Neuronal stem cell (in vitro differentiated cells): ENCODE measurements around the gene ZBTB20.

ENCODE experiments used
- DNase-seq: peaks from one replicate; pipeline ENCODE4 v3.0.0-alpha.2; 2013; ENCODE audit warnings: low spot score
- H2AFZ ChIP-seq: one replicate; pipeline ENCODE4 v1.6.1; 2013; ENCODE audit warnings: mild to moderate bottlenecking, low read length, inconsistent platforms
- H2AK5ac ChIP-seq: 2 replicates; pipeline ENCODE4 v1.6.1; 2013; ENCODE audit warnings: low read depth, mild to moderate bottlenecking, inconsistent platforms, low read length, moderate library complexity, mixed read lengths
- H2BK120ac ChIP-seq: 2 replicates; pipeline ENCODE4 v1.6.1; 2013; ENCODE audit warnings: low read depth, mild to moderate bottlenecking, inconsistent platforms, low read length, moderate library complexity, mixed read lengths
- H2BK12ac ChIP-seq: one replicate; pipeline ENCODE4 v1.6.1; 2013; ENCODE audit warnings: low read length, inconsistent platforms
- H2BK15ac ChIP-seq: 2 replicates; pipeline ENCODE4 v1.6.1; 2013; ENCODE audit warnings: mild to moderate bottlenecking, low read length, inconsistent platforms, mixed read lengths
- H2BK5ac ChIP-seq: one replicate; pipeline ENCODE4 v1.6.1; 2013; ENCODE audit warnings: inconsistent platforms, mild to moderate bottlenecking, low read length, moderate library complexity
- H3K14ac ChIP-seq: one replicate; pipeline ENCODE4 v1.6.1; 2013; ENCODE audit warnings: low read length, inconsistent platforms
- H3K18ac ChIP-seq: 2 replicates; pipeline ENCODE4 v1.6.1; 2013; ENCODE audit warnings: low read length, inconsistent platforms
- H3K23ac ChIP-seq: 2 replicates; pipeline ENCODE4 v1.6.1; 2013; ENCODE audit warnings: low read depth, mild to moderate bottlenecking, mixed read lengths, low read length, inconsistent platforms; ENCODE audit not compliant: poor library complexity
- H3K27ac ChIP-seq: replicated peaks from 3 replicates; pipeline ENCODE4 v1.5.1; 2013; ENCODE audit warnings: low read length, inconsistent platforms
- H3K27me3 ChIP-seq, 3 experiments: 2 replicates each; pipeline ENCODE4 v1.6.1; 2013; ENCODE audit warnings: low read length in 3 of 3, mild to moderate bottlenecking in 2 of 3, inconsistent platforms in 1 of 3, low read depth in 1 of 3, mixed read lengths in 1 of 3, moderate library complexity in 1 of 3; ENCODE audit not compliant: control insufficient read depth in 3 of 3, insufficient read depth in 3 of 3
- H3K36me3 ChIP-seq, 2 donors: replicated peaks in 1 of 2; 2 replicates each; pipeline ENCODE4 v1.6.1; 2013; ENCODE audit warnings: low read length in 2 of 2; ENCODE audit not compliant: control insufficient read depth in 2 of 2, insufficient read depth in 2 of 2
- H3K4ac ChIP-seq: 2 replicates; pipeline ENCODE4 v1.6.1; 2013; ENCODE audit warnings: inconsistent platforms, mild to moderate bottlenecking, low read length, moderate library complexity
- H3K4me1 ChIP-seq, 2 donors: 1 replicate in 1 of 2; 2 replicates in 1 of 2; pipeline ENCODE4 v1.6.1; 2013; ENCODE audit warnings: low read length in 2 of 2, low read depth in 1 of 2; ENCODE audit not compliant: control insufficient read depth in 2 of 2, insufficient read depth in 1 of 2
- H3K4me2 ChIP-seq: one replicate; pipeline ENCODE4 v1.6.1; 2013; ENCODE audit warnings: mild to moderate bottlenecking, low read length, inconsistent platforms; ENCODE audit not compliant: insufficient read depth, poor library complexity, severe bottlenecking
- H3K4me3 ChIP-seq, 2 donors: 2 replicates each; pipeline ENCODE4 v1.5.1; 2013; ENCODE audit warnings: low read length in 2 of 2, mild to moderate bottlenecking in 2 of 2, inconsistent platforms in 1 of 2, moderate library complexity in 1 of 2
- H3K79me1 ChIP-seq: one replicate; pipeline ENCODE4 v1.6.1; 2013; ENCODE audit warnings: low read depth, mild to moderate bottlenecking, inconsistent platforms, low read length, moderate library complexity
- H3K9ac ChIP-seq: one replicate; pipeline ENCODE4 v1.6.1; 2013; ENCODE audit warnings: mild to moderate bottlenecking, low read depth, low read length, inconsistent platforms; ENCODE audit not compliant: poor library complexity
- H3K9me3 ChIP-seq, 2 donors: replicated peaks in 1 of 2; 2 replicates each; pipeline versions ENCODE3 to v1.6.1; 2013; ENCODE audit warnings: low read length in 2 of 2, mild to moderate bottlenecking in 2 of 2, inconsistent platforms in 1 of 2, low read depth in 1 of 2, mixed read lengths in 1 of 2, moderate library complexity in 1 of 2; ENCODE audit not compliant: control insufficient read depth in 2 of 2, insufficient read depth in 1 of 2
- H4K8ac ChIP-seq: one replicate; pipeline ENCODE4 v1.6.1; 2013; ENCODE audit warnings: low read depth, mild to moderate bottlenecking, inconsistent platforms, low read length, moderate library complexity
- H4K91ac ChIP-seq: one replicate; pipeline ENCODE4 v1.6.1; 2013; ENCODE audit warnings: low read length, low read depth, mild to moderate bottlenecking, inconsistent platforms; ENCODE audit not compliant: poor library complexity
- WGBS, 2 donors: extraction: QIAGEN DNeasy Blood & Tissue Kit; methylation state at CpG; one replicate each; pipeline ENCODE4 v1.1.7; 2013; ENCODE audit warnings: missing lambda C conversion rate in 2 of 2, mixed read lengths in 1 of 2; ENCODE audit not compliant: insufficient read length in 2 of 2, insufficient replicate concordance in 1 of 2; ENCODE audit errors: extremely low coverage in 2 of 2; 5-methylcytosine and 5-hydroxymethylcytosine counted together

ZBTB20 gene

GRCh38 chr3:114447545-114447944 lies 699.5 kb downstream of the ZBTB20 start:
- no peaks in the 10 kb centered on the region for H3K27me3 ChIP-seq
- H3K14ac ChIP-seq, result no peak overlapping the region
- H3K23ac ChIP-seq, result no peak overlapping the region
- H3K9ac ChIP-seq, result no peak overlapping the region
- H3K18ac ChIP-seq, result no peak overlapping the region
- no peak overlapping the region for H3K4ac ChIP-seq
- no peak overlapping the region for H3K4me3 ChIP-seq
- no peak overlapping the region for H2BK5ac ChIP-seq
- no peaks in the 10 kb centered on the region for H3K36me3 ChIP-seq
- H4K91ac ChIP-seq, result no peak overlapping the region
- H3K27ac ChIP-seq, result no peak overlapping the region
- H3K4me2 ChIP-seq, result no peak overlapping the region
- DNase-seq, result no peak
- no peak overlapping the region for H2AK5ac ChIP-seq
- peaks cover 0 to 30% of the 10 kb centered on the region in 2 donors for H3K4me1 ChIP-seq
- H2BK15ac ChIP-seq, result no peak overlapping the region
- no peak overlapping the region for H2BK120ac ChIP-seq
- no peak overlapping the region for H2AFZ ChIP-seq
- no peak overlapping the region for H4K8ac ChIP-seq
- no CpG with 5 or more reads among the region's 3 CpGs for WGBS, 2 donors
- H3K9me3 ChIP-seq, result no peaks in the 10 kb centered on the region
- no peak overlapping the region for H2BK12ac ChIP-seq
- H3K79me1 ChIP-seq, result no peaks in the 10 kb centered on the region

DNA sequence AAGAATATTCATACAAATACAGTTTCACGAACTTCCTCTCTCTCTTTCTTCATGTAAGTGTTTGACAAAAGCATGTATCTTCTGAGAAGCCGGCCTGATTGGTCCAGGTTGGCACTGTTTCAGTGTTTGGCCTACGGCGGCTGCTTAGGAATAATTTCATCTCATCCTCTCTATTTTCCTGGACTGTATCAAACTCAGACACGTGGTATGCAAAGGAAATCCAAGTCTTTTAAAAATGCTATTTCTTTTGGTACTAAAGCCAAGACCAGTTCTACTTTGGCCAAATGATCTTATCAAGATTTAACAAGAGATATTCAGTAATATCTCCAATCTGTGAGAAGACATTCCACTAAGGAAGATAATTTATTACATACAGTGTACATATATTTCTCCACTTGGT lies 700.5 kb downstream of the ZBTB20 start:
- no peak overlapping the region for H3K18ac ChIP-seq
- no peaks in the 10 kb centered on the region for H3K36me3 ChIP-seq
- H2AFZ ChIP-seq, result no peak overlapping the region
- H2BK5ac ChIP-seq, result no peak overlapping the region
- H2BK12ac ChIP-seq, result no peak overlapping the region
- no peaks in the 10 kb centered on the region for H3K79me1 ChIP-seq
- no peak overlapping the region for H2BK15ac ChIP-seq
- WGBS, 2 donors, result no CpG with 5 or more reads among the region's 5 CpGs
- H3K14ac ChIP-seq, result no peak overlapping the region
- no peak overlapping the region for H2AK5ac ChIP-seq
- H2BK120ac ChIP-seq, result no peak overlapping the region
- no peak overlapping the region for H3K4me2 ChIP-seq
- H3K4me1 ChIP-seq, result peaks cover 0 to 28% of the 10 kb centered on the region in 2 donors
- no peak overlapping the region for H3K4ac ChIP-seq
- no peak for DNase-seq
- no peak overlapping the region for H3K9ac ChIP-seq
- no peak overlapping the region for H3K23ac ChIP-seq
- no peaks in the 10 kb centered on the region for H3K27me3 ChIP-seq
- no peak overlapping the region for H3K27ac ChIP-seq
- H4K91ac ChIP-seq, result no peak overlapping the region
- H4K8ac ChIP-seq, result no peak overlapping the region
- H3K4me3 ChIP-seq, result no peak overlapping the region
- no peaks in the 10 kb centered on the region for H3K9me3 ChIP-seq

- Histone ChIP-seq H3K27me3 (no peaks in the 10 kb centered on the region), H3K4me3 (no peak overlapping the region), H3K36me3 (no peaks in the 10 kb centered on the region), H3K4me1 (peaks cover 0 to 16% of the 10 kb centered on the region in 2 donors), H4K8ac (no peak overlapping the region), H3K4me2 (no peak overlapping the region), H3K9me3 (no peaks in the 10 kb centered on the region), H3K4ac (no peak overlapping the region), H3K9ac (no peak overlapping the region), H2BK120ac (no peak overlapping the region), H2AK5ac (no peak overlapping the region), H3K23ac (no peak overlapping the region), H2BK12ac (no peak overlapping the region), H2BK5ac (no peak overlapping the region), H3K79me1 (no peaks in the 10 kb centered on the region), H3K27ac (no peak overlapping the region), H2AFZ (no peak overlapping the region), H4K91ac (no peak overlapping the region), H3K18ac (no peak overlapping the region), H2BK15ac (no peak overlapping the region), H3K14ac (no peak overlapping the region)
- no CpG with 5 or more reads among the region's 2 CpGs for WGBS, 2 donors
- DNase-seq, result no peak
Observed at GRCh38 chr3:114445233-114445632, 701.9 kb downstream of the ZBTB20 start.

DNA sequence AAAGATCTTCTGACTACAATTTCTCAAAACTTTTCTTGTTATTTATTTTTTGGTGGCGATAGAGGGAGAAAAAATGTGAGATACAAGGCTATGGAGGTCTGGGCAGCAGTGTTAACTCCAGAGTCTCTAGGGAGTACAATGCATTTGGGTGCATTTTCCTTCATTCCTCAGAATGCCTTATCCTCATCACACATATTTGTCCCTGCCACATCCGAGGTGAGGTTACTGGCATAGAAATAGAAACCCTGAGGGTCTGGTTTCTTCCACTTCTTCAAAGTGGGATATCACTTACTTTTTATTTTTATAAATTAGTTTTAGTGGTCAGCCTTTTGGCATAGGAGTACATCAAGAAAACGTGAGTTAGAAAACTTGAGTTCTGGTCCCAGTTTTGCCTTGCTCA lies 702.9 kb downstream of the ZBTB20 start:
- Histone ChIP-seq H4K8ac (no peak overlapping the region), H4K91ac (no peak overlapping the region), H3K27ac (no peak overlapping the region), H2AK5ac (no peak overlapping the region), H3K36me3 (no peaks in the 10 kb centered on the region), H3K79me1 (no peaks in the 10 kb centered on the region), H2AFZ (no peak overlapping the region), H3K14ac (no peak overlapping the region), H3K18ac (no peak overlapping the region), H3K4me3 (no peak overlapping the region), H3K23ac (no peak overlapping the region), H3K4me1 (peaks cover 0 to 9% of the 10 kb centered on the region in 2 donors), H2BK120ac (no peak overlapping the region), H3K4ac (no peak overlapping the region), H3K9me3 (no peaks in the 10 kb centered on the region), H2BK12ac (no peak overlapping the region), H3K4me2 (no peak overlapping the region), H2BK15ac (no peak overlapping the region), H3K9ac (no peak overlapping the region), H2BK5ac (no peak overlapping the region), H3K27me3 (no peaks in the 10 kb centered on the region)
- WGBS, 2 donors, result no CpG with 5 or more reads among the region's 3 CpGs
- no peak for DNase-seq
